ENCODE data around the gene OXGR1.

GRCh38 chr13:97043302-97043701 lies 49.0 kb upstream of the OXGR1 start:
- no peak for TF ChIP-seq CTCF (IDR thresholded peaks at IDR 0.05; ENCODE audit: low read length)
- TF ChIP-seq EZH2 (IDR thresholded peaks at IDR 0.05; ENCODE audit: borderline replicate concordance, low read length), result no peak
